Panc1 (cell line): ENCODE data around the gene UCP1. TPM values are rescaled to one million over a fixed set of nuclear protein-coding genes. Genes with fewer than 3 reads are reported as not detected.

Source experiments
- ATAC-seq: fragments of 200-7000 bp; cut with Tn5 transposase; 2 replicates; pipeline ENCODE4 v1.9.1; 2020; ENCODE audit warnings: mild to moderate bottlenecking, moderate library complexity
- BruUV-seq: library from RNA; stranded (reverse); fragments of 400-500 nt; replicated peaks from 2 replicates; lab custom pipeline; 2021; lab: Mats Ljungman, UMichigan
- CTCF ChIA-PET: fragments of 300-600 bp; sonication (Branson Sonifier 250); formaldehyde crosslinking; loops from one replicate; lab custom pipeline; 2022; ENCODE audit warnings: antibody characterized with exemption; lab: Charles Lee
- POLR2A ChIA-PET: fragments of 300-600 bp; sonication (Branson Sonifier 250); formaldehyde crosslinking; loops from one replicate; lab custom pipeline; 2022; ENCODE audit warnings: antibody characterized with exemption; lab: Charles Lee
- DNase-seq: peaks from one replicate; pipeline ENCODE4 v3.0.0-alpha.2; 2010; ENCODE audit warnings: low read depth, low spot score
- H3K27ac ChIP-seq: 2 replicates; pipeline ENCODE4 v1.5.1; 2011; ENCODE audit warnings: mild to moderate bottlenecking, low read length, inconsistent platforms
- H3K27me3 ChIP-seq: fragments of 200-500 bp; sonication (Bioruptor generic); 2 replicates; pipeline ENCODE4 v1.6.0; 2014; ENCODE audit warnings: low read length, inconsistent platforms; ENCODE audit not compliant: control insufficient read depth, insufficient read depth
- H3K36me3 ChIP-seq: fragments of 200-500 bp; sonication (Bioruptor generic); 2 replicates; pipeline ENCODE4 v1.5.1; 2014; ENCODE audit warnings: inconsistent platforms, mild to moderate bottlenecking, low read length, moderate library complexity; ENCODE audit not compliant: control insufficient read depth, insufficient read depth
- H3K4me1 ChIP-seq: 2 replicates; pipeline ENCODE4 v1.5.1; 2011; ENCODE audit warnings: inconsistent platforms, mild to moderate bottlenecking, low read length, moderate library complexity; ENCODE audit not compliant: control insufficient read depth, insufficient read depth
- H3K4me3 ChIP-seq, 2 experiments: 2 replicates each; pipeline ENCODE4 v1.5.1; 2011 to 2012; ENCODE audit warnings: low read depth in 2 of 2, low read length in 2 of 2, mild to moderate bottlenecking in 2 of 2, inconsistent platforms in 1 of 2, moderate library complexity in 1 of 2
- H3K9me3 ChIP-seq: fragments of 200-500 bp; sonication (Bioruptor generic); 2 replicates; pipeline ENCODE4 v1.5.1; 2014; ENCODE audit warnings: low read depth, mild to moderate bottlenecking, inconsistent platforms, low read length, moderate library complexity; ENCODE audit not compliant: control insufficient read depth, insufficient read depth
- CTCF ChIP-seq: fragments of 450-650 bp; IDR thresholded peaks from 2 replicates; pipeline ENCODE4 v1.5.1; 2017; ENCODE audit warnings: mild to moderate bottlenecking
- POLR2AphosphoS5 ChIP-seq: IDR thresholded peaks from 2 replicates; pipeline ENCODE4 v1.6.1; 2012; ENCODE audit warnings: mild to moderate bottlenecking, low read depth, low read length, moderate library complexity
- REST ChIP-seq, 2 experiments: IDR thresholded peaks; 2 replicates each; pipeline ENCODE4 v1.6.1; 2011 to 2012; ENCODE audit warnings: low read depth in 2 of 2, control low read depth in 1 of 2, low read length in 1 of 2, mild to moderate bottlenecking in 1 of 2, moderate library complexity in 1 of 2; ENCODE audit not compliant: insufficient read depth in 1 of 2
- SIN3A ChIP-seq: IDR thresholded peaks from 2 replicates; pipeline ENCODE4 v1.6.1; 2012; ENCODE audit warnings: low read depth, mild to moderate bottlenecking, low read length, moderate library complexity, borderline replicate concordance; ENCODE audit not compliant: insufficient read depth
- TCF7L2 ChIP-seq: IDR thresholded peaks from 2 replicates; pipeline ENCODE4 v1.6.1; 2011; ENCODE audit warnings: mild to moderate bottlenecking, low read depth, low read length, inconsistent platforms
- in situ Hi-C: cut with HindIII; loops from 2 replicates; pipeline ENCODE4 v1.10.0; 2016; ENCODE audit warnings: low sequenced_read_pairs, low pct_unique_long_range_greater_than_20kb
- intact Hi-C: fragments of 100-400 bp; cut with micrococcal nuclease; formaldehyde crosslinking; loops from one replicate; pipeline ENCODE4 v1.10.0; 2022; ENCODE audit not compliant: unreplicated experiment
- total RNA-seq: library from RNA; stranded (reverse); gene quantifications from one replicate; pipeline ENCODE4 v1.2.1, GENCODE V29; 2021; ENCODE audit not compliant: unreplicated experiment

Gene UCP1
- total RNA-seq, 1 experiment from 2014 or later: not detected

GRCh38 chr4:140615451-140615850, 46.7 kb upstream of the UCP1 start:
- no peak for ATAC-seq
- POLR2A ChIA-PET: no interaction called here

GRCh38 chr4:140612357-140612756, 43.6 kb upstream of the UCP1 start:
- no peak for ATAC-seq
- Histone ChIP-seq H3K27me3 (no peaks in the 10 kb centered on the region), H3K9me3 (no peaks in the 10 kb centered on the region), H3K4me1 (no peaks in the 10 kb centered on the region), H3K36me3 (no peaks in the 10 kb centered on the region), H3K27ac (no peak overlapping the region), H3K4me3 (no peak overlapping the region)
- no peak for DNase-seq
- in situ Hi-C loops (no loop called here), intact Hi-C loops (no loop called here)
- ChIA-PET CTCF (no interaction called here), POLR2A (no interaction called here)
- TF ChIP-seq REST (IDR thresholded peaks at IDR 0.05; ENCODE audit: insufficient read depth in 1 of 2, low read depth in 2 of 2, low read length in 1 of 2): no peak
- TF ChIP-seq POLR2AphosphoS5: no peak
- no peak for TF ChIP-seq CTCF
- no peak for TF ChIP-seq TCF7L2
- TF ChIP-seq SIN3A: no peak
- no TSS peak for BruUV-seq

More at GRCh38 chr4:140615451-140615850, 46.7 kb upstream of the UCP1 start:
- no peak for DNase-seq
- intact Hi-C loops: no loop called here
- H3K4me1 ChIP-seq: no peaks in the 10 kb centered on the region
- CTCF ChIA-PET: no interaction called here
- H3K27me3 ChIP-seq: no peaks in the 10 kb centered on the region
- TF ChIP-seq SIN3A (no peak), TCF7L2 (no peak), REST (IDR thresholded peaks at IDR 0.05; ENCODE audit: insufficient read depth in 1 of 2, low read depth in 2 of 2, low read length in 1 of 2) (no peak), POLR2AphosphoS5 (no peak)
- no peak overlapping the region for H3K4me3 ChIP-seq
- H3K36me3 ChIP-seq: no peaks in the 10 kb centered on the region
- no peak overlapping the region for H3K27ac ChIP-seq
- in situ Hi-C loops: no loop called here
- no TSS peak for BruUV-seq
- H3K9me3 ChIP-seq: no peaks in the 10 kb centered on the region
